HEK293 (cell line): ENCODE data around the gene TSACC.

Experiments used
- CTCF ChIP-seq: fragments of 450-650 bp; formaldehyde crosslinking; IDR thresholded peaks from 2 replicates; pipeline ENCODE4 v1.5.1; 2016; ENCODE audit warnings: missing biosample characterization, missing genetic modification characterization
- SALL2 ChIP-seq: fragments of 450-650 bp; formaldehyde crosslinking; IDR thresholded peaks from 2 replicates; pipeline ENCODE4 v1.5.0; 2017; ENCODE audit warnings: missing biosample characterization, mild to moderate bottlenecking, missing genetic modification characterization, borderline replicate concordance
- ZBTB7A ChIP-seq: fragments of 450-650 bp; formaldehyde crosslinking; IDR thresholded peaks from 2 replicates; pipeline ENCODE4 v1.5.1; 2016; ENCODE audit warnings: low read depth, missing biosample characterization, missing genetic modification characterization
- ZNF221 ChIP-seq: fragments of 450-650 bp; formaldehyde crosslinking; IDR thresholded peaks from 2 replicates; pipeline ENCODE4 v1.5.1; 2017; ENCODE audit warnings: missing biosample characterization, missing genetic modification characterization, borderline replicate concordance
- ZNF558 ChIP-seq: fragments of 450-650 bp; formaldehyde crosslinking; IDR thresholded peaks from 2 replicates; pipeline ENCODE4 v1.5.1; 2016; ENCODE audit warnings: missing biosample characterization, missing genetic modification characterization
- ZNF629 ChIP-seq: fragments of 450-650 bp; formaldehyde crosslinking; IDR thresholded peaks from 2 replicates; pipeline ENCODE4 v1.5.1; 2017; ENCODE audit warnings: missing biosample characterization, missing genetic modification characterization
- ZNF707 ChIP-seq: fragments of 450-650 bp; formaldehyde crosslinking; IDR thresholded peaks from 2 replicates; pipeline ENCODE4 v1.5.1; 2016; ENCODE audit warnings: missing biosample characterization, missing genetic modification characterization

DNA sequence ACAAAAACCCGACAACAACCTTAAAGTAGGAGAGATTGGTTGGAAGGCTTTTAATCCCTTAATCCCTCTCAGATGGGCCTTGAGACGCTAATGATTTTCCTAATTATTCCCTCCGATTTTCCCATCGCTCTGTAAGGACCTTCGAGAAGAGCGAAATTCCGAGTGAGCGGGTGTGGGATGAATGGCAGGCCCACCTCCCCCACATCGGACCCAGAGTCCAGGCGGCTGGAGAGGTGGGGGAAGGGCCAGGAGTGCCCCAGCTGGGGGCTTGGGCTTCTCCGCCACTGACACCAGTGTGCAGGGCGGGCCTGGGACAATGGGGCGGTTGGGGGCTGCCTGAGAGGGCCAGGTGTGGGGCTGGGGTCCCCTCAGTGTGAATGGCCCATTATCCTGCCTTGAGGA is 54.1 kb downstream of the TSACC start:
- no peak for TF ChIP-seq ZBTB7A (tag by site-specific recombination)
- TF ChIP-seq CTCF: no peak
- no peak for TF ChIP-seq ZNF221 (tag by site-specific recombination)
- TF ChIP-seq SALL2: no peak
- no peak for TF ChIP-seq ZNF558 (tag by site-specific recombination)
- no peak for TF ChIP-seq ZNF707 (tag by site-specific recombination)
- no peak for TF ChIP-seq ZNF629 (tag by site-specific recombination)
